HG03108 (cell line): Measurements from ENCODE around the gene CLCF1.

Experiments
- ATAC-seq: cut with Tn5 transposase; IDR thresholded peaks from one replicate; pipeline ENCODE4 v1.9.1; 2021; ENCODE audit warnings: moderate library complexity; ENCODE audit not compliant: unreplicated experiment

CLCF1 gene

DNA sequence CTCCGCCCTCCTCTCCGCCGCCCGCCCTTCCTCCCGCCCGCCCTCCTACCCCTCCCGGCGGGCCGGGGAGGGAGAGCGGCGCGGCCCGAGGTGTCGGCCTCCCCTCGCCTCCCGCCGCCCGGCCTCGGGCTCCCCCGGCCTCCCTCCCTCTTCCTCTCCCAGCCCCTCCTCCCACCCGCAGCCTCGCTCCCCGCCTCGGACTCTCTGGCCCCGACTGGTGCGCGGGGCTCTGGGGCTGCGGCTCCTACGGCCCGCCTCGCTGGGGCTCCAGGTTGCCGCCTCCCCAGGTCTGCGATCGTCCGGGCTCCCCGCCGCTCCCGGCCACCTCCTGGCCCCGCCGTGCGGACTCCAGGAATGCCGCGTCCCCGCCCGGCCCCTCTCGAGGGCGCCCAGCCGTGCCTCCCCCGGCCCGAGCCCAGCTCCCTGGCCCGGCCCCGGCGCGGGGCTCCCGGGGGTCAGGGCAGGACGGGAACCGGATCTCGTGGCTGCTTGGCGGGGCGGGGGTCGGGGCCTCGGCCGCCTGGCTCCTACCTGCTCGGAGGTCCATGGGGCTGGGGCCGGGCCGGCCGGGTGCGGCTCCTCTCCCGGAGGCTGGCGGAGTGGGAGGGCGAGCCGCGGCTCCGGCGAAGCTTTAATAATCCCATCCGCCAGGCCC is at the start of gene CLCF1:
CLCF1 (minus strand) TSS at position 606 of the 655 bp plus-strand sequence; CDS start at position 547, 59 bp downstream.
- ATAC-seq, result no peak

DNA sequence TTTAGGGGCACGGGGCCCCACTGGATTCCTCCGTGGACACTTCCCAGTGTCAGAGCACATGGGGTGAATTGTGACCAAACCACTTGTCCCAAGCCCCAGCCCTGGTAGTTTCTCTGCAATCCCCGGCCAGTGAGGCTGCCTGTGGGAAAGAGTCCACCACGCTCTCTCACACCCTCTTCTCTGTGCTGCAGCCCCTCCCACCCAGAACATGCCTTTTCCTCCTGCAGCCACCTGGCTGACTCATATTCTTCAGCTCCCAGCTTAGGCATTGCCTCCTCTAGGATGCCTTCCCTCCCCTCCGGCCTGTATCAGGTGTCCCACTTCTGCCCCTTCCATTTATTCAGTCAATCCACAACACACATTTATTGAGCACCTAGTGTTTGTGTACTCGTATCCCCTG is 49.5 kb upstream of the CLCF1 start:
- ATAC-seq, result no peak

DNA sequence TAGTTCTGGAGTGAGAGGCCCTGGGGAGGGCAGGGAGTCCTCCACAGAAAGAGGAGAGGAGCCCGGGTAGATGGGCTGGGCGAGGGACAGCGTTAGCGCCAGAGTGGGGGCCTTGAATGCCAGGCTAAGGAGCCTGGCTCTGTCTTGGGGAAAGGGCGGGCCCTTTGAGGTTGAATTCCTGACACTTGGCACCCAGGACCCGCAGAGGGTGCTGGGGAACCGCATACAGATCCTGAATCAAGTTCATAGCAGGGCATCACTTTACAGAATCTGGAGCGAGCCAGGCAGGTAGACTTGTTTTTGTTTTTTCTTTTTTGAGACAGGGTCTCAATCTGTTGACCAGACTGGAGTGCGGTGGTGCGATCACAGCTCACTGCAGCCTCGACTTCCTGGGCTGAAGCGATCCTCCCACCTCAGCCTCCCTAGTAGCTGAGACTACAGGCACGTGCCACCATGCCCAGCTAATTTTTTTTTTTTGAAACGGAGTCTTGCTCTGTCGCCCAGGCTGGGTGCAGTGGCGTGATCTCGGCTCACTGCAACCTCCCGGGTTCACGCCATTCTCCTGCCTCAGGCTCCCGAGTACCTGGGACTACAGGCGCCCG is 48.1 kb upstream of the CLCF1 start:
- ATAC-seq, result no peak

DNA sequence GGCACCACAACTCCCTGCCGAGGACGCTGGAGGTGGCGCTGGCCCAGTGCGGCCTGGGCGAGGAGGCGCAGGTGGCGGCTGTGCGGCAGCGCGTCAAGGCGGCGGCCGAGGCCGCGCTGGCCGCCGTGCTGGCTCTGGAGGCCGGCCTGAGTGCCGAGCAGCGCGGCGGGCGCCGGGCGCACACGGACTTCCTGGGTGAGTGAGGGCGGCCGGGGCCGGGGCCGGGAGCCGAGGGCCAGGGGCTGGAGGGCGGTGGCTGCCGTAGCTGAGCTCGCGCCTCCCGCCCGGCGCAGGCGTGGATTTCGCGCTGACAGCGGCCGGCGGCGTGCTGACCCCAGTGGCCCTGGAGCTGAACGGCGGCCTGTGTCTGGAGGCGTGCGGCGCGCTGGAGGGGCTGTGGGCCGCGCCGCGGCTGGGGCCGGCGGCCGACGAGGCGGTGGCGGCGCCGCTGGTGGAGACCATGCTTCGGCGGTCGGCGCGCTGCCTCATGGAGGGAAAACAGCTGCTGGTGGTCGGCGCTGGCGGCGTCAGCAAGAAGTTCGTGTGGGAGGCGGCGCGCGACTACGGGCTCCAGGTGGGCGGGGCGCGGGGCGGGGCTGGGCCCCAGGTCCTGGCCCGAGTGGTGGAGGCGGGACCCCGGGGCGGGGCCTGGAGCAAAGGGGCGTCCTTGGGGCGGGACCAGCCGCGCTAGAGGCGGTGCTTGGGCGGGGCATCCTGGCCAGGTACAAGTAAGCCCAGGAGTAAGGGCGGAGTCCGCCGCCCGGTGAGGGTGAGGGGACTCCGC is 47.4 kb upstream of the CLCF1 start:
- ATAC-seq, result peak; percentile 80

DNA sequence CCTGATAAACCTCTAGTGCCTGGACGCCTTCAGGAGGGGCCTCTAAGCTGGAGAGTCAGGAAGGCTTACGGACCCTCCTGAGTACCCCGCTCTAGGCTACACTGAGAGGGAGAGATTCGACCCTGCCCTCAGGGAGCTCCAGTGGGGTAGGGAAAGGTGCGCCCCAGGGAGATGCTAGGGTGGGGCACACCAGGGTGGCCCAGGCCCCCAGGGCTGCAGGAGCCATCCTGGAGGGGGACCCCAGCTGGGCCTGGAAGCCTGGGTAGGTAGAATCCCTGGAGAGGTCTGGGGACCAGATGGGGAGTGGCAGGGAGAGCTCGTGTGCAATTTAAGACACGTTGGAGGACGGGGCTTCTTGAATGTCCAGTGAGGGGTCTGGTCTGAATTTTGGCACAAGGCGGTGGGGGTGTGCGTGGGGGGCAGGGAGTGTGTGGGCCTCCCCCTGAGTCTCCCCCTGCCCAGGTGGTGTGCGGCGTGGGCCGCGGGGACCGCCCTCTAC is 46.8 kb upstream of the CLCF1 start:
- no peak for ATAC-seq

DNA sequence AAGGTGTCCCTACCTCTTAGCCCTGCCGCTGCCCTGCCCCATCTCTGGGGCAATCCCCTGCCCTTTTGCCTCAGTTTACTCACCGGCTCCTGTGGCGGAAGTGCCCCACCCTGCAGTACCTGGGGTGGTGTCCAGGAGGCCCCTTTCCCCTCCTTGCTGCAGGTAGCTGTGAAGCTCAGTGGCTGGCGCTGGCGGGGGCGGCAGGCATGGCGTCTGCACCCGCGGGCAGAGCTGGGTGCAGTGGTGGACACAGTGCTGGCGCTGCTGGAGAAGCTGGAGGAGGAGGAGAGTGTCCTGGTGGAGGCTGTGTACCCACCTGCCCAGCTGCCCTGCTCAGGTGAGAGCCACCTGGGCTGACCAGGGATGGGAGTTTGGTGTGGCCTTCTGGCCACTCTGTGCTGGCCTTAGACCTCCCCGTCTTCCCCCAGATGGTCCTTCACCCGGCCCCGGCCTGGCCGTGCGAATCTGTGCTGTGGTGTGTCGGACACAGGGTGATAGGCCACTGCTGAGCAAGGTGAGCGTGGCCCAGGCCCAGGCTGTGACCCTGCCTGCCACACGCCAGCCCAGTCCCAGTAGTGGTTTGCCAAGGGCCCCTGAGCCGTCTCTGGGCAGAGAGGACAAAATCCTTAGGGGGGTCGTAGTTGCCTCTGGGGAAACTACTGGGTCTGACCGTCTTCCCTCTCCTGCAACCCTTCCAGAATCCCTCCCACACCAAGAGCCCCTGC is 46.1 kb upstream of the CLCF1 start:
- ATAC-seq, result no peak

DNA sequence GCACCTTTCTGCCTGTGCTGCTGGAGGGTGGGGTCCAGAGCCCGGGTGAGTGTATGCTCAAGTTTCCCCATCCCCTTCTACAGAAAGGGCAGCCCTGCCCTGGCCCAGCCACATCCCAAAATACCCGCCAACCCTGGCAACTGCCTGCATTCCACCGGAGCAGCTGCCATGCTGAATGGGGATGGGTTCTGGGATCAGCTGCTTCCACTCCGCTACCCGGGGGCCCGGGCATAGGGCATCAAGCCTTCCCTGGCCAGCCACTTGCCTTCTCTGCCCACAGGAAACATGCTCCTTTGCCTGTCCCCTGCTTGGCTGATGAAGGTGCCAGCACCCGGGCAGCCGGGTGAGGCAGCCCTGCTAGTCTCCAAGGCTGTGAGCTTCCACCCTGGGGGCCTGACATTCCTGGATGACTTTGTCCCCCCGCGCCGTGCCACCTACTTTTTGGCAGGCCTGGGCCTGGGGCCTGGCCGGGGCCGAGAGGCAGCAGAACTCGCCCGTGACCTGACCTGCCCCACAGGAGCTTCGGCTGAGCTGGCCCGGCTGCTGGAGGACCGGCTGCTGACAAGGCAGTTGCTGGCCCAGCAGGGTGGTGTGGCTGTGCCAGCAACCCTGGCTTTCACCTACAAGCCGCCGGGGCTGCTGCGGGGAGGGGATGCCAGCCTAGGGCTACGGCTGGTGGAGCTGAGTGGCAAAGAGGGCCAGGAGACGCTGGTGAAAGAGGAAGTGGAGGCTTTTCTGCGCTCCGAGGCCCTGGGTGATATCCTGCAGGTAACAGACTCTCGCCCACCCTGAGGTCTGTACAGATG is 45.3 kb upstream of the CLCF1 start:
- ATAC-seq, result no peak

DNA sequence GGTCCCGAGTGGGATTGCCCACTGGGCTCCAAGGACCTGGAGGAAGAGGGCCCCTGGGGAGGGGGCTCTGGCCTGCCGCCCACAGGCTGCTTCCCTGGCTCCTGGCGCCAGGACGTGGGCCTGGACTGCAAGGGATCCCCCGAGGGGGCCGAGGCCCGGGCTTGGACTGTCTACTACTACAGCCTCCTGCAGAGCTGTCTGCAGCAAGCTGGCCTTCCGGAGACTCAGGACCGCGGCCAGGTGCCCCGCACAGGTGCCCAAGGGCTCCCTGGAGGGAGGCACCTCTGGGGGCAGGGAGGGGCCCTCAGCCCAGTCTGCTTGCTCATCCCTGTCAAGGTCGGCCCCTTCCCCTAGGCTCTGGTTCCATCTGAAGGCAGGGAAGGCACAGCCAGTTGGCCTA is 44.0 kb upstream of the CLCF1 start:
- no peak for ATAC-seq

DNA sequence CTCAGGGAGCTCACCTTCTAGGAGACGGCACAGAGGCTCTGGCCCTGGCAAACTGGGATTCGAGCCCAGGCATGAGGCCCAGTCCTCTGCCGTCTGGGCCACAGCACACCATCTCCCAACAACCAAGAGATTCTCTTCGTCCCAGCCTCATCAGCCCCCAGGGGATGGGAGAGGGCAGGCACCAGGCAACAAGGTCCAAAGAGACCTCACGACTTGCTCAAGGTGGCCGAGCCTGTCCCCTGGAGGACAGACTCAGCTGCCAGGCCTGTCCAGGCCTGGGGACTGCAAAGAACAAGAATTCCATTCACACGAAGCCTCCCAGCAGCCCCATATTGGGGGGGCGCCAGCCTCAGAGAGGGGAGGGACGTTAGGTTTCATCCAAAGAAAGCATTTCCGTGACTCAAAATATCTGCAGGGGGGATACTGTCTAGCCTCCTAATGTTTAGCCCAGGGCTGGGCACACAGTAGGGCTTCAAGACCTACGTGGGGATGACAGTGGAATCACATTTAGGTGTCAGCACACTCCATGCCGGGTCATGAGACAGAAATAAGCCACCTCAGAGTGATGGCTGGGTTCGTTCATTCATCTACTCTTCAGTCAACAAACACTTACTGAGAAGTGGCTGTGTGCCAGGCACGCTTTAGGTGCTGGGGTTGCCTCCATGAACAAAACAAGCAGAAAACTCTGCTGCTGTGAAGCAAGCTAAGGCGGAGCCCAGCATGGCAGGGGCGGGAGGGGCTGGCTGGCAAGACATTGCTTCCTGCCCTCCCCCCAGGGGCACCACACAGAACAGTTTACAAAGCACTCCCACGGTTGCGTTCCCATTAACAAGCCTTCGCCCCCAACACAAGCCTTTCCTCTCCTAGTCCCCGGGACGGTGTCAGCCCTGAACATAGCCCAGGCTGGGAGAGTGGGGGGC is 43.3 kb upstream of the CLCF1 start:
- no peak for ATAC-seq

DNA sequence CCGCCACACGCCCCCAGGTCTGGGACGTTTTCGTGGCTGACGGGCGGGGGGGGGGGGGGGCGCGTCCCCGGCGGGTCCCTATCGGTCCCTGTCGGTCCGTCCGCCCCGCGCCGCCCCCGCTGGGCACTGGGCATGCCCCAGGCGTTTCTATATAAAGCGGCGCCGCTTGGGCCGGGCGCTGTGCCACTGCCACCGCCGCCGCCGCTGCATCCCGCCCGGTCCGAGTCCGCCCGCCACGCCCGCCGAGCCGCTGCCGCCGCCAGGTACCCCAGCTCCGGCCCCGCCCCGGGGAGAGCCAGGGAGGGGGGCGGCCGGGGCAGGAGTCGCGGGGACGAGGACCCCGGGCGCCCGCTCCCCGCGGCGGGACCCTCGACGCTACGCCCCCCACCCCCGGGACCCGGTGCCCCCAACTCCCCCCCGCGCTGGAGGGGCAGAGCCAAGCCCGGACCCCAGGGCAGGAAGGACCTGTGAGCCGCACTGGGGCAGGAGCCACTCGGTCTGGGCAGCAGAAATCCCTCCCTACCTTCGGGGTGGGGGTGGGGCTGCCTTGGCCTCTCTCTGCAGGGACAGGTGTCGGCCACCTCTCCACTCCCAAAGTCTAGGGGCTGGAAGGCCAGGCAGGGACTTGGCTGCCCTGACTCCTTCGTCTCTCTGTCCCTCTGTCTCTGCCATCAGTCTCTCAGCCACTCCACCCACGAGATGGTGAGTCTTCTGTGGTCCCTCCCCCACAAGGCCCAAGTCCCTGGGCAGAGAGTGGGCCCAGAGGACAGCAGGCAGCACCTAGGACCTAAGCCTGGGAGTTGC is 42.3 kb upstream of the CLCF1 start, which contains the start of gene CARNS1:
CARNS1 (plus strand) TSS at position 178 of the 804 bp plus-strand sequence; CDS start at position 700, 522 bp downstream.
- no peak for ATAC-seq

DNA sequence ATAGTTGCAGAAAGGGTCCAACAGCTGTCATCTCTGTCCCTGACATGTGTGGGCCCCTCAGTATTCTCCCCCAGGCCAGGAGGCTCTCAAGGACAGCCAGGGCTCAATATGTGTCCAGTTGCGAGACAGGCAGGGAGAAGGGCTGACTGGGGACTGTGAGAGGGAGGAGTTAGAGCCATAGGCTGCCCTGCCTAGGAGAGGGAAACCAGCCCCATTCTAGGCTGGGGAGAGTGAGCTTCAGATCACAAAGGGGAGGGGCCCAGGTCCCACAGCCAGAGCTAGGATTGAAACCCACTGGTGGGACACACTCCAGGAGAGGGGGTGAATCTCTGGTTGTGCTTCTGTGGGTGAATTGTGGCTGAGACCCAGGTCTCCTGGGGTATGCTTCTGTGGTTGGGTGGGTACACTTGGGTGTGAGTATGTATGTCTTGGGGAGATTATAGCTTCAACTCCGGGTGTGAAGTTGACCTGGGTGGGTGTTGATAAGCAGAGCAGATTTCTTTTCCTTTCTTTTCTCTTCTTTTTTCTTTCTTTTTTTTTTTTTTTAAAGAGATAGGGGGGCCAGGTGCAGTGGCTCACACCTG is 40.0 kb upstream of the CLCF1 start:
- no peak for ATAC-seq

DNA sequence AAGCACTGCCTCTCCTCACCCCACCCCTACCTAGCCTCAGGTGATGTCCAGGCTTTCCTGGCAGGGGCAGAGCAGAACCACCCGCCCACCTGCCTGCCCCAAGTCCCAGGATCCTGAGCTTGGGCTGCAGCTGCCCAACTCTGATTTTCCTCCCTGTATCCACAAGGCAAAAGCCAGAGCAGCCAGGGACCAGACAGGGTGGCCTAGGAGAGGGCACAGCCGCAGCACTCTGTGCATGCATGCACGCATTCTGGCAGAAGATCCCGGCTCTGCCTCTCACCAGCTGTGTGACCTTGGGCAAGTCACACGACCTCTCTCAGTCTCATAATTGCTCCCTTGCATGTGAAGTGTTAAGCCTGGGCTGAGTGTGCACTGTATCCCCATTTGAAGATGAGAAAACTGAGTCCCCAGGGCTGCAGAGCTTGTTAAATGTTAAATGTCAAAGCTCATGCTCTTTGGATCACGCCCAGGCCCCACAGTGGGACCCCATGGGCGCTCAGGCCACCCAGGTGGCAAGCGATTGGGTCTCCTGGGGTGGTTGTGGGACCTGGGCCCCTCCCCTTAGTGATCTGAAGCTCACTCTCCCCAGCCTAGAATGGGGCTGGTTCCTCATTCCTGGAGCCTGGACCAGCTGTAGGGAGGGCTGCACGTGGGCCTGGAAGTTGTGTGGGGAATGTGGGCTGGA is 39.2 kb upstream of the CLCF1 start:
- no peak for ATAC-seq

DNA sequence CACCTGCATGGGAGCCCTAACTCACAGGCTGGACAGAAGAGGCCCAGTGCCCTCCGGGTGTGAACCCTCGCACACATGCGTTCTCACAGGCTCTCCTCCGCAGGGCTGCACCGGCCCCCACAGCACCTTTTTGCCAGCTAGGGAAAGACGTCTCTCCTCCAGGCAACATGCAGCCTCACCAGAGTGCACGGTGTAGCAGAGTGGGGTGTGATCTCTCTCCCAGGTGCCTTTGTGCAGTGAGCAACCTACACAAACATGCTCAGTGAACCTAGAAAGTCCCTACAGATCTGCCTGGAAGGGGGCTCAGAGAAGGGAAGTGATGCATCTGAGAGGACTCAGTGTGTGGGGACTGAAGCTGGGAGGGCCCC is 38.4 kb upstream of the CLCF1 start:
- no peak for ATAC-seq

DNA sequence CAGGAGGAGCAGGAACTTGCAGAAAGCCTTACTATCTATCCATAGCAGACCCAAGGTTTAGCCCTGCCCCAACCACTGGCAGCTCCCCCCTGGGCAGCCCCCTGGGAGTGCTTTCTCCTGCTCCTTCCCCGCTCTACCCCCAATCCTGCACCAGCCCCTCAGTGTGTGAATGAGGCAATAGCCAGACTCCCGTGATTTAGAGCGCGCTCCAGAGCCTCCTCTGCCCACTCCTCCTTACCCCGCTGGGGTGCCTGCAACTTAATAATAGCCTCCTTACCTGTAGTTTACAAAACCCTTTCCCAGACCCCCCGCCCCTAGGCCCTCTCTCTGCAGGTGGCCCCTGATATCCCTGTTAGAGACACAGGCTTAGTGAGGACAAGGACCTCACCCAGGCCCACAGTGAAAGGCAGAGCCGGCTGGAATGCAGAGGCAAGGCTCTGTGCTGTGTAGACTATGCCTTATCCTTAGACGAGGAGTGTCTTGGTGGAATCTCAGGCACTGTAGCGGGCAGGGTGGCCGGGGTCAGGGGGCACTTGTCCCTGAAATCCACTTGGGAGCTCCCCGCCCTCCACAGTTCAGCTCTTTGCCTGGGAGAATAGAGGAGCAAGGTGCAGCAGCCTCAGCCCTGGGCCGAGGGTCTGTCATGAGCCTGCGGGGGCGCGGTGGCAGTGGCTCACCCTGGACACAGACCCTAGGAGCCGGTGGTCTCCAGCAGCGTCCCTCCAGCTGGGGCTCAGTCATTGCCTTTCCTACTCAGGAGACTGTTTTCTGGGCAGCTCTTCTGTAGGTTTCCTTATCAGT is 37.8 kb upstream of the CLCF1 start:
- no peak for ATAC-seq

DNA sequence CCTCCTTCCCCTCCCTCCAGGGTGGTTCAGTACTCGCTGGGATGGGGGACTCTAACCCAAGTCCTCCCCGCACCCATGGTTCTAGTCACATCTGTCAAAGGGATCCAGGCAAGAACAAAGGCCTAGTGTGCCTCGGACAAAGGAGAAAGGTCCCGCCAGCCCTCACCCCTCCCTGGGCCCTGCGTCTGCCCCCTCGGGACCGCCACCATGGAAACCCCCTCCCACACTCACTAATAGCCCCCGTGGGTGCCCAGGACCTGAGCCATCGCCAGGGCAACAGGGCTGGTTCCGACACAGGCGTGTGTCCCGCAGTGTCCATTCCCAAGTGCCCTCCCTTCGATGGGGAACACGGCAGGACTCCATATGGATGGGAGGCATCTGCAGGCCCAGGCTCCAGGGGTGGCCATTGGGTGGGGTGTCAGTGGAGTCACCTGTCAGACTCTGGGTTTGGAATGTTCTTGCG is 37.0 kb upstream of the CLCF1 start:
- ATAC-seq, result no peak

DNA sequence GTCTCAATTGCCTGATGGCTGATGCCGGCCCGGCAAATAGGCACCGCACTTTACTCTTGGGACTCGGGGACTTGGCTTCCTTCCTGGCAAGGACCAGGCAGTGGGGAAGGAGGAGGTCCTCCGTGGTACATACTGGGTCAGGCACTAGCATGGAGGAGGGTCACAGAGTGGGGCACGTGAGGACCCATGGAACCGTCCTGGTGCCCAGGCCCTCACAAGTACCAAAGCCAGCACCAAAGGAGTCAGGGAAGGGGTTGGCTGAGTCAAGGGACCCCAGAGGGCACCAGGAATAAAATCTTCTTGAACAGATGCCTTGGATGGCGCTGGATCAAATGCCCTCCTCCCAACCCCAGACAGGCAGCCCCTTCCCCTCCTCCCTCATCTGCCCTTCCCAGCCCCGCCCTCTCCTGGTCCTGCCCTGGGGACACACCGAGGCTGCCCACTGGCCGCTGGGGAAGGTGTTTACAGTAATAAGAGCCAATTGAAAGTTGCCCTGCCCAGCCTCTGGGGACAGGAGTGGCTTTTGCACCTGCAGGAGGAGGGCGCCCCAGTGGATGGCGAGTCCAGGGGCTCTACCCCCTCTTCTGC is 36.5 kb upstream of the CLCF1 start:
- no peak for ATAC-seq
